ENCODE results near the gene CELF2.

CELF2 gene

GRCh38 chr10:11138314-11139033, 120.8 kb downstream of the CELF2 start:
- no peak for DNase-seq

- no peak for DNase-seq
Measured at GRCh38 chr10:11140963-11141362, 123.3 kb downstream of the CELF2 start.

- DNase-seq, result no peak
Measured at GRCh38 chr10:11141571-11142091, 124.0 kb downstream of the CELF2 start.

- no peak for DNase-seq
Measured at GRCh38 chr10:11142777-11143176, 125.1 kb downstream of the CELF2 start.

- no peak for DNase-seq
Measured at GRCh38 chr10:11143242-11143641, 125.6 kb downstream of the CELF2 start.

GRCh38 chr10:11144626-11145494, 127.2 kb downstream of the CELF2 start:
- DNase-seq, result no peak

- DNase-seq, result no peak
Measured at GRCh38 chr10:11145495-11145855, 127.8 kb downstream of the CELF2 start.

- no peak for DNase-seq
Measured at GRCh38 chr10:11146402-11147171, 128.9 kb downstream of the CELF2 start.

GRCh38 chr10:11147722-11148121, 130.1 kb downstream of the CELF2 start:
- no peak for DNase-seq

- DNase-seq, result no peak
Measured at GRCh38 chr10:11148142-11149028, 130.7 kb downstream of the CELF2 start.

- no peak for DNase-seq
Measured at GRCh38 chr10:11149807-11150141, 132.1 kb downstream of the CELF2 start.

GRCh38 chr10:11150231-11150731, 132.6 kb downstream of the CELF2 start:
- DNase-seq, result no peak

GRCh38 chr10:11150879-11151415, 133.3 kb downstream of the CELF2 start:
- no peak for DNase-seq

GRCh38 chr10:11152801-11153200, 135.1 kb downstream of the CELF2 start:
- DNase-seq, result no peak

- DNase-seq, result no peak
Measured at GRCh38 chr10:11153245-11153644, 135.6 kb downstream of the CELF2 start.

GRCh38 chr10:11153766-11154165, 136.1 kb downstream of the CELF2 start:
- DNase-seq, result no peak

GRCh38 chr10:11154333-11154732, 136.7 kb downstream of the CELF2 start:
- no peak for DNase-seq

- no peak for DNase-seq
Measured at GRCh38 chr10:11154849-11155498, 137.3 kb downstream of the CELF2 start.

- DNase-seq, result no peak
Measured at GRCh38 chr10:11156480-11156879, 138.8 kb downstream of the CELF2 start.

GRCh38 chr10:11157292-11158076, 139.8 kb downstream of the CELF2 start:
- no peak for DNase-seq

Data from HCEC 1CT (cell line).